Activated CD4-positive, CD25-positive, alpha-beta regulatory T cell treated with anti-CD3 and anti-CD28 coated beads, Interleukin-2, amount 50 U/mL, for 72 hours (primary cell): Measurements from ENCODE around the gene DMAC2.
A peak's percentile ranks its signal among the peaks of the same experiment; 100 is the strongest.
"Not testable (repeated sequence)": the region's sequence is repeated elsewhere in the genome, so short reads cannot be mapped to it uniquely, and the experiment has no call there.

Experiments used
- DNase-seq: peaks from one replicate; pipeline ENCODE4 v3.0.0; 2021

Gene DMAC2

GRCh38 chr19:41397086-41398049 lies 42.3 kb downstream of the DMAC2 start, which contains the start of the genes BCKDHA and EXOSC5:
BCKDHA (plus strand) TSS chr19:41397818; CDS start chr19:41397828, 10 bp downstream.
EXOSC5 (minus strand) TSS chr19:41397359; CDS start chr19:41397328, 31 bp downstream.
- DNase-seq, result peak; percentile 98

GRCh38 chr19:41395355-41395754 lies 44.4 kb downstream of the DMAC2 start:
- DNase-seq, result no peak

GRCh38 chr19:41392775-41393174 lies 46.9 kb downstream of the DMAC2 start:
- DNase-seq, result no peak

- DNase-seq, result no peak
Observed at GRCh38 chr19:41391618-41392017, 48.1 kb downstream of the DMAC2 start.

GRCh38 chr19:41386442-41386841 lies 53.3 kb downstream of the DMAC2 start:
- no peak for DNase-seq

- DNase-seq, result no peak
Observed at GRCh38 chr19:41384351-41384750, 55.4 kb downstream of the DMAC2 start.

GRCh38 chr19:41381536-41381935 lies 58.2 kb downstream of the DMAC2 start:
- not testable (repeated sequence) for DNase-seq
